ENCODE measurements around the gene SLC16A9. TPM values are rescaled to one million over a fixed set of nuclear protein-coding genes. Genes with fewer than 3 reads are reported as not detected.
"Not testable (repeated sequence)": the region's sequence is repeated elsewhere in the genome, so short reads cannot be mapped to it uniquely, and the experiment has no call there.

The SLC16A9 gene, protein sequence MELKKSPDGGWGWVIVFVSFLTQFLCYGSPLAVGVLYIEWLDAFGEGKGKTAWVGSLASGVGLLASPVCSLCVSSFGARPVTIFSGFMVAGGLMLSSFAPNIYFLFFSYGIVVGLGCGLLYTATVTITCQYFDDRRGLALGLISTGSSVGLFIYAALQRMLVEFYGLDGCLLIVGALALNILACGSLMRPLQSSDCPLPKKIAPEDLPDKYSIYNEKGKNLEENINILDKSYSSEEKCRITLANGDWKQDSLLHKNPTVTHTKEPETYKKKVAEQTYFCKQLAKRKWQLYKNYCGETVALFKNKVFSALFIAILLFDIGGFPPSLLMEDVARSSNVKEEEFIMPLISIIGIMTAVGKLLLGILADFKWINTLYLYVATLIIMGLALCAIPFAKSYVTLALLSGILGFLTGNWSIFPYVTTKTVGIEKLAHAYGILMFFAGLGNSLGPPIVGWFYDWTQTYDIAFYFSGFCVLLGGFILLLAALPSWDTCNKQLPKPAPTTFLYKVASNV
- total RNA-seq = 1 to 10 TPM in 2 of 3 donors, under 1 TPM in 1; 0.76 to 1.3 (median 1.1) TPM

DNA sequence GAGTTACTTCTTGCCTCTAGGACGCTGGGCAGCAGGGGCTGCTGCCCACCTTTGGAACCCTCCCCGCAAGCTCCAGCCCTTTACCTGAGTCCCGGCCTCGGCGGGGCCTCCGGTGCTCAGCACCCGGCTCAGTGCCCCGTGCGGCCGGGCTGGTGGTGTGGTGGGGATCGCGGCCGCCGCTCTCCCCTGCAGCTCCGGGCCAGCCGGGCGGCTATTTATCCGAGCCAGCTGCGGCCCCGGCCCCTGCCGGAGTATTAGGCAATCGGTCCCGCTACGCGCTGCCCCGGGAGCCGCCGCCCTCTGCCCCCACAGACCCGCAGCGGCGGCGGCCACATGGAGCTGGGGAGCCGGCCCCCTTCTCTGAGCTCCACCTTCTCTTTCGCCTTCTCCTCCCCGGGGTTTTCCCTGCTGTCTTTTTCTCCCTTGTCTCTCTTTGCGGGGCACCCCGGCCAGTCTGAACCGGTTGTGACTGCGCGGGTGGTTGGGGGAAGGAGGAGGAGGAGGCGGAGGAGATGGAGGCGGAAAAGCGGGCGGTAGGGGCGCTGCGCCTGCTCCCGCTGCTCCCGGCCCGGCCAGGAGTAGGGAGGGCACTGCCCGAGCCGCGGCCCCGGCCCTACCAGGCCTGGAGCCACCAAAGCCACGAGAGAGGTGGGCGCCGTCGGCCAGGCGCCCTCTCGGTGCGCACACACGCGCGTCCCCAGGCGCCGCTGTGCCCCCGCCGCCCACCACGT lies at the start of gene SLC16A9:
SLC16A9 (minus strand) TSS at position 456 of the 731 bp plus-strand sequence. CDS start 25,559 bp downstream, outside the sequence.
- ATAC-seq (peak; percentile 82 to 85), DNase-seq (no peak)
- Mint-ChIP-seq H3K4me1 (ENCODE audit: low read depth) (no peaks in the 10 kb centered on the region), H3K36me3 (ENCODE audit: insufficient read depth) (no peaks in the 10 kb centered on the region), H3K27me3 (ENCODE audit: low read depth) (peaks cover 47% of the 10 kb centered on the region), H3K4me3 (peak within 1 kb of the TSS; percentile 56), H3K9me3 (no peaks in the 10 kb centered on the region)

DNA sequence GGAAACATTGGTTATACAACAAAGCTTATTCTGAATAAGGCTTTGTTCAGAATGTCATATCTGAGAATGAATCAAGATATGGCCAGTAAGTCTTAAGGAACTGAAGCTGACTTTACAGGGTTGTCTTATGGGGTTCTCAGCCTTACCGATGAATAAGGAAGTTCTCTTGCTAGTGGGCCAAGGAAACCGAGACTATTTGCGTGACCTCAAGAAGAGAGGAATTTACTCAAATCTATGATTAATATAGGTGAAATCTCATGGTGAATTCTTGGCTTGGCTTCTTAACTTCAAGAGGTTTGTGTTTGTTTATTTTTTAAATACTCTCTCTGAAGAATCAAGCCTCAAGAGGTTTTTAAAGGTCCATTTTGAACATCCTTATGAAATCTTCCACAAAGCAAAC lies 48.3 kb upstream of the SLC16A9 start:
- ATAC-seq = no peak
- Mint-ChIP-seq H3K4me1 (ENCODE audit: low read depth) (no peaks in the 10 kb centered on the region), H3K9me3 (peaks cover 6% of the 10 kb centered on the region), H3K27me3 (ENCODE audit: low read depth) (no peaks in the 10 kb centered on the region), H3K4me3 (no peak overlapping the region), H3K36me3 (ENCODE audit: insufficient read depth) (no peaks in the 10 kb centered on the region)
- no peak for DNase-seq

DNA sequence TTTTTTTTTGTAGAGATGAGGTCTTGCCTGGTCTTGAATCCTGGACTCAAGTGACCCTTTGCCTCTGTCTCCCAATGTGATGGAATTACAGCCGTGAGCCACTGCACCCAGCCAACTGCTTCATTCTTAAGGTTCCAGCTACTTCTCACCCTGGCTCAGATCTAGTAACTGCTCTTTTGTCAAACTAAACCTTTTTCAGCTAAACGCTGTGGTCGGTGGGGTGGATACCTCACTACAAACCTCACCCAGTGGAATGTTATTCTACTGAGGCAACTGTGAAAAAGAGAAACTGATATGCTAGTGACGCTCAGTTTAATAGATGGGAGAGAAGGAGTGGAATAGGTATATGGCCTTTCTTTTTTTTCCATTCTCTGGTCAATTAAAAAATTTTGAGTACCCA lies 45.3 kb upstream of the SLC16A9 start:
- no peak for ATAC-seq
- H3K4me1 Mint-ChIP-seq (ENCODE audit: low read depth) = no peaks in the 10 kb centered on the region

DNA sequence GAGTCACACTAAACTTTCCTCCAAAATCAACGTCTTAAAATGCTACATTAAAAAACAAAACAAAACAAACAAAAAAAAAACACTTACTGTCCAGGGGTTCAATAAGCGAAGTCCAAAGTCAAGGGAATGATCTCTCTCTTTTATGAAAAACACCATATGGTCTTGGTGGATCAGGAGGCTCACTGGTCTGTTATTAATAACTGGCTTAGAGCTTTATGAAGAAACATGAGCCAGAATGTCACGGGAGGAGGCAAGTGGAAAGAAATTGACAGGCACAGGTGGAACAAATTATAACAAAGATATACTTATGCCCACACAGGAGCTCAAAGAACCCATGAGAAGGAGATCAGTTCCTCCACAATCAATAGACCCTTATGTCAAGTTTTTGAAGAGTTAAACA lies 43.6 kb upstream of the SLC16A9 start, which contains the start of gene MRLN:
MRLN (minus strand) TSS at position 189 of the 400 bp plus-strand sequence.
- Mint-ChIP-seq H3K4me3 (no peak within 1 kb of the TSS), H3K27me3 (ENCODE audit: low read depth) (peaks cover 2% of the 10 kb centered on the region), H3K4me1 (ENCODE audit: low read depth) (no peaks in the 10 kb centered on the region), H3K9me3 (no peaks in the 10 kb centered on the region), H3K36me3 (ENCODE audit: insufficient read depth) (no peaks in the 10 kb centered on the region)
- ATAC-seq (no peak), DNase-seq (no peak)

More for the DNA sequence above, 45.3 kb upstream of the SLC16A9 start:
- H3K9me3 Mint-ChIP-seq = no peaks in the 10 kb centered on the region
- no peaks in the 10 kb centered on the region for H3K36me3 Mint-ChIP-seq (ENCODE audit: insufficient read depth)
- H3K27me3 Mint-ChIP-seq (ENCODE audit: low read depth) = peaks cover 2% of the 10 kb centered on the region
- H3K4me3 Mint-ChIP-seq = no peak overlapping the region
- no peak for DNase-seq

DNA sequence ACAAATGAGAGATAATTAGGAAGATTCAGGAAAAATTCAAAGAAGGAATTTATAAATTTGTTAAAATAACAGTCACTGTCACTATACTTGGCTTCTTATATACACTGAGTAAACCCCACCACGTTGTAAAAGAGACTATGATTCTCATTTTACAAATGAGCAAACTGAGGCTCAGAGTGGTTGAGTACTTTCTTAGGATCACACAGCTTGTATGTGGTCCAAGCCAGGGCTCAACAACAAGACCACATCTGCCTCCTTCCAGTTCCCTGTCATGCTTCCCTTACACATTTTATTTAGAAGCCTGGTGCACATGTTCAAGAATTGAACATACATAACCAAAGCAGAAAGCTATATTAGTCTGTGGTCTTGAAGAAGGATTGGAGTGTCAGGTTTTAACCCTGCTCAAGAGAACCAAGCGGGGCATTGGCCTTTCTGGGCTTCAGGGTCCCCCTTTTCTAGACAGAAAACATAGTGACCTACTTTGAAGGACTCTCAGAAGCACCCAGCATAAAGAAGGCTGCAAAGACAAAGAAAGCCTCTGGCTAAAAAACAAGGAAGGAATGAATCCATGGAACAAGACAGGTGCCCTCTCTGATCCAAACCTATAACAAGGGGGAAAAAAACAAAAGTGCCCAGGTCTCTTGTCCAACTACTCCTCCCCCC lies 42.8 kb upstream of the SLC16A9 start:
- no peaks in the 10 kb centered on the region for H3K9me3 Mint-ChIP-seq
- no peak for ATAC-seq
- H3K4me1 Mint-ChIP-seq (ENCODE audit: low read depth) = no peaks in the 10 kb centered on the region
- H3K27me3 Mint-ChIP-seq (ENCODE audit: low read depth) = peaks cover 2% of the 10 kb centered on the region
- no peaks in the 10 kb centered on the region for H3K36me3 Mint-ChIP-seq (ENCODE audit: insufficient read depth)
- no peak overlapping the region for H3K4me3 Mint-ChIP-seq
- no peak for DNase-seq

DNA sequence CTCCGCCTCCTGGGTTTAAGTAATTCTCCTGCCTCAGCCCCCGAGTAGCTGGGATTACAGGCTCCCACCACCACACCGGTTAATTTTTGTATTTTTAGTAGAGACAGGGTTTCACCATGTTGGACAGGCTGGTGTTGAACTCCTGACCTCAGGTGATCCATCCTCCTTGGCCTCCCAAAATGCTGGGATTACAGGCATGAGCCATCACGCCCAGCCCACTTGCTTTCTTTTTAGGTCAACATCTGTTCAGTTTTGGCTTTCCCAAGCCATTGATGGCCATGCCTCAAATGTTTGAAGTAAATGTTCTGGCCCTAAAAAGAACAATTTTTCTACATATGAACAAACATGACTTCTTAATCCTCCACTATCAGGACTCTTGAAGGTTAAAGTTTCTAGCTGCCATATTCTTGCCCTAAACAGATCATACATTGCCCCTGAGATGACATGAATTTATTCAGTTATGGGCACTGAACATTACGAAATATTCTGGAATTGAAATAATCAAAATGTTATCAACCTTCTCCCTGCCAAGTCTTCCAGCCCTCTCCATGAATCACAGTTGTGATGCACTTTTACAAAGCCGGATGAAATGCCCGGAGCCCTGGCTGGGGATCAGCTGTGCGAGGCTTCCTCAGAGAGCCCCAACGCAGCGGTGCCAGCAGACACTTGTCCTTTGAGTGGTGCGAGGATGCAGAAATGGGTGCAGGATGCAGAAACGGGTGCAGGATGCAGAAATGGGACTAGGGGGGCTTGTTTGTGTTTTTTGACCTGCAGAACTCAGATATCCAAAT lies 40.7 kb upstream of the SLC16A9 start:
- no peaks in the 10 kb centered on the region for H3K36me3 Mint-ChIP-seq (ENCODE audit: insufficient read depth)
- no peak for DNase-seq
- H3K27me3 Mint-ChIP-seq (ENCODE audit: low read depth) = peaks cover 5% of the 10 kb centered on the region
- no peaks in the 10 kb centered on the region for H3K4me1 Mint-ChIP-seq (ENCODE audit: low read depth)
- ATAC-seq = no peak
- no peak overlapping the region for H3K4me3 Mint-ChIP-seq
- no peaks in the 10 kb centered on the region for H3K9me3 Mint-ChIP-seq

DNA sequence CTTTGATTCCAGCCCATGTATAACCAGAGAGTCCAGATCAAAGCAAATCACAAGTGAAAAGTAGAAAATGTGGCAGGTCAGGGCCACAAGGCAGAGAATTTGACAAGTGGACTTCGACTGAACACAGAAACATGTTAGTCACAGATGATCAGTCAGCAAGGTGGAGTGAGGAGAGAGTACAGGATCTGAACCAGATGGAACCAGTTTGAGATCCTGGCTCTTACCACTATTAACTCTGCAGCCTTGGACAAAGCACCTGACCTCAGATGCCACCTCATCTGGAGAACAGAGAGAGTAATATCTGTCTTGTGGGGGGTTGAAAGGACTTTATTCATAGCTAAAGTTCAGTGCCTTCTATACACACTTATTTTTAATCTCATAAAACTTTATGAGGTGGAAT lies 39.2 kb upstream of the SLC16A9 start:
- no peak for DNase-seq
- no peak for ATAC-seq
- H3K4me1 Mint-ChIP-seq (ENCODE audit: low read depth) = no peaks in the 10 kb centered on the region
- no peaks in the 10 kb centered on the region for H3K36me3 Mint-ChIP-seq (ENCODE audit: insufficient read depth)
- no peak overlapping the region for H3K4me3 Mint-ChIP-seq
- peaks cover 5% of the 10 kb centered on the region for H3K27me3 Mint-ChIP-seq (ENCODE audit: low read depth)
- no peaks in the 10 kb centered on the region for H3K9me3 Mint-ChIP-seq

DNA sequence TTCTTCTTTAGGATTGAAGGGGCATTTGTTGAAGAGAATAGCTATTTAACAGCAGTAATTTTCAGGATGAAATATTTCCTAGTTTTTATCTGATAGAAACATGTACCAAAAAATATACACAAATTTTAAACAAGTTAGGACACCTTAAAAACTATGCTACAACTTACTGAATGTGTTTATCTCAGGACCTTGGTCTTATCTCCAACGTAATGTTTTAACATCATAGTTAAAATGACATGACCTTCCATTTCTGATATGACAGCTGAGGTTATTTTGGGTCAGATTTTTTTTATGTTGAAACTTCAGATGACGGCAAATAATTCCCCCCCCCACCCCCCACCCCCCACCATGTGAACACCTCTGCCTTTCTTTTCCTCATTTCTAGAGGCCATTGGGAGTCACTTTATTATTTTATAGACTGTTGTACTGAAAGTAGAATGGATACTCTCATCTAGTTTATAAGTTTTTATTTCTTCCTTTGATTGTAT lies 35.6 kb upstream of the SLC16A9 start:
- ATAC-seq = no peak

DNA sequence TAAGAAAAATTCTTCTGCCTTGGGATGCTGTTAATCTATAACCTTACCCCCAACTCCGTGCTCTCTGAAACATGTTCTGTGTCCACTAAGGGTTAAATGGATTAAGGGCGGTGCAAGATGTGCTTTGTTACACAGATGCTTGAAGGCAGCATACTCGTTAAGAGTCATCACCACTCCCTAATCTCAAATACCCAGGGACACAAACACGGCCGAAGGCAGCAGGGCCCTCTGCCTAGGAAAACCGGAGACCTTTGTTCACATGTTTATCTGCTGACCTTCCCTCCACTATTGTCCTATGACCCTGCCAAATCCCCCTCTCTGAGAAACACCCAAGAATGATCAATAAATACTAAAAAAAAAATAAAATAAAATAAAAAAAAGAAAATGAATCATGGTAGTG lies 35.1 kb upstream of the SLC16A9 start:
- not testable (repeated sequence) for H3K4me3 Mint-ChIP-seq; ATAC-seq; H3K27me3 Mint-ChIP-seq (ENCODE audit: low read depth); DNase-seq; H3K9me3 Mint-ChIP-seq; H3K36me3 Mint-ChIP-seq (ENCODE audit: insufficient read depth); H3K4me1 Mint-ChIP-seq (ENCODE audit: low read depth)

More for the DNA sequence above, 35.6 kb upstream of the SLC16A9 start:
- Mint-ChIP-seq H3K27me3 (ENCODE audit: low read depth) (peaks cover 2% of the 10 kb centered on the region), H3K36me3 (ENCODE audit: insufficient read depth) (no peaks in the 10 kb centered on the region), H3K4me3 (no peak overlapping the region), H3K9me3 (no peaks in the 10 kb centered on the region), H3K4me1 (ENCODE audit: low read depth) (no peaks in the 10 kb centered on the region)
- no peak for DNase-seq

DNA sequence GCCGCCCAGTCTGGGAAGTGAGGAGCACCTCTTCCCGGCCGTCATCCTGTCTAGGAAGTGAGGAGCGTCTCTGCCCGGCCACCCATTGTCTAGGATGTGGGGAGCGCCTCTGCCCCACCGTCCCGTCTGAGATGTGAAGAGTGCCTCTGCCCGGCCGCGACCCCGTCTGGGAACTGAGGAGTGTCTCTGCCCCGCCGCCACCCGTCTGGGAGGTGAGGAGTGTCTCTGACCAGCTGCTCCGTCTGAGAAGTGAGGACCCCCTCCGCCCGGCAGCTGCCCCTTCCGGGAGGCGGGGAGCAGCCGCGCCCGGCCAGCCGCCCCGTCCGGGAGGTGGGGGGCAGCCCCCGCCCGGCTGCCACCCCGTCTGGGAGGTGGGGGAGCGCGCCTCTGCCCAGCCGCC lies 34.5 kb upstream of the SLC16A9 start:
- not testable (repeated sequence) for H3K4me1 Mint-ChIP-seq (ENCODE audit: low read depth); H3K27me3 Mint-ChIP-seq (ENCODE audit: low read depth); H3K36me3 Mint-ChIP-seq (ENCODE audit: insufficient read depth); DNase-seq; H3K9me3 Mint-ChIP-seq; ATAC-seq; H3K4me3 Mint-ChIP-seq

DNA sequence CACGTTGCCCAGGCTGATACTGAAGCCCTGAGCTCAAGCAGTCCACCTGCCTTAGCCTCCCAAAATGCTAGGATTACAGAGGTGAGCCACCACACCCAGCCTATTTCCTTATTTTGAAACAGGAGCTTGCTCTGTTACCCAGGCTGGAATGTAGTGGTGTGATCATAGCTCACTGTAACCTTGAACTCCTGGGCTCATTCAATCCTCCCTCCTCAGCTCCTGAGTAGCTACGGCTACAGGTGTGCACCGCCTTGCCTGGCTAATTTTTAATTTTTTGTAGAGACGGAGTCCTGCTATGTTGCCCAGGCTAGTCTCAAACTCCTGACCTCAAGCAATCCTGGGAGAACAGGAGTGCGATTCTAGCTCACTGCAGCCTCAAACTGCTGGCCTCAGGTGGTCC lies 31.9 kb upstream of the SLC16A9 start:
- Mint-ChIP-seq H3K4me1 (ENCODE audit: low read depth) (no peaks in the 10 kb centered on the region), H3K4me3 (no peak overlapping the region), H3K36me3 (ENCODE audit: insufficient read depth) (no peaks in the 10 kb centered on the region), H3K27me3 (ENCODE audit: low read depth) (peaks cover 4% of the 10 kb centered on the region), H3K9me3 (no peaks in the 10 kb centered on the region)
- ATAC-seq (no peak), DNase-seq (no peak)

DNA sequence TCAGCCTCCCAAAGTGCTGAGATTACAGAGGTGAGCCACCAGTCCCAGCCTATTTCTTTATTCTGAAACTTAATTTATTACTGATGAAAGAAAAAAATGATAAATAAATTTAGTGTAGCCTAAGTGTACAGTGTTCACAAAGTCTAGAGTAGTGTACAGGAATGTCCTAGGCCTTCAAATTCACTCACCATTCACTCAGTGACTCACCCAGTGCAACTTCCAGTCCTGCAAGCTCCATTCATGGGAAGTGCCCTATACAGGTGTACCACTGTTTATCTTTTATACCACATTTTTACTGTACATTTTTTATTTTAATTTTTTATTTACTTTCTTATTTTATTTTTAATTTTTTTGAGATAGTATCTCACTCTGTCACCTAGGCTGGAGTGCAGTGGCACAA lies 31.4 kb upstream of the SLC16A9 start:
- Mint-ChIP-seq H3K27me3 (ENCODE audit: low read depth) (peaks cover 4% of the 10 kb centered on the region), H3K9me3 (no peaks in the 10 kb centered on the region), H3K4me3 (no peak overlapping the region), H3K36me3 (ENCODE audit: insufficient read depth) (no peaks in the 10 kb centered on the region), H3K4me1 (ENCODE audit: low read depth) (no peaks in the 10 kb centered on the region)
- ATAC-seq (no peak), DNase-seq (no peak)

DNA sequence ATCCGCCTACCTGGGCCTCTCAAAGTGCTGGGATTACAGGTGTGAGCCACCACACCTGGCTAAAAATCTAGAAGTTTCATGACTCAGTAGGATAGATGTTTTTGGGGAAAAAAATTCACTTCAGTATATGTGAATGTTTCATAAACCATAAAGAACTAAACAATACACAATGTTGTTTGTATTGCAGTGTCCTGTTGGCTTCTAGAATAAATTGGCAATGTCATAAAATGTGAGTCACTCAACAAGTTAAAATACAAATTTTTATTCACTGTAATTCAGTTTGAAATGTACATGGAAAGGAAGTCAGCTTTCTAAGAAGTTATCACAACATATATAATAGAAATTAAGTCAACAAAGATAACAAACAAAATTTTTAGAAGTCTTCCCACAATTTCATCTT lies 27.1 kb upstream of the SLC16A9 start:
- H3K4me3 Mint-ChIP-seq = no peak overlapping the region
- no peaks in the 10 kb centered on the region for H3K36me3 Mint-ChIP-seq (ENCODE audit: insufficient read depth)
- no peaks in the 10 kb centered on the region for H3K9me3 Mint-ChIP-seq
- DNase-seq (no peak), ATAC-seq (no peak)
- H3K4me1 Mint-ChIP-seq (ENCODE audit: low read depth) = no peaks in the 10 kb centered on the region
- peaks cover 7% of the 10 kb centered on the region for H3K27me3 Mint-ChIP-seq (ENCODE audit: low read depth)

Data from activated T-cell treated with anti-CD3 and anti-CD28 coated beads, Interleukin-2, amount 50 U/mL, for 4 hours (primary cell).